Cerebellar nuclear complex (tissue), 1 donor: ENCODE results near the gene RAC3.
A peak's percentile ranks its signal among the peaks of the same experiment; 100 is the strongest.

Experiments
- DNase-seq, 2 experiments: peaks; one replicate each; lab custom pipeline; 2025; lab: John Stamatoyannopoulos, UW

RAC3 gene

DNA sequence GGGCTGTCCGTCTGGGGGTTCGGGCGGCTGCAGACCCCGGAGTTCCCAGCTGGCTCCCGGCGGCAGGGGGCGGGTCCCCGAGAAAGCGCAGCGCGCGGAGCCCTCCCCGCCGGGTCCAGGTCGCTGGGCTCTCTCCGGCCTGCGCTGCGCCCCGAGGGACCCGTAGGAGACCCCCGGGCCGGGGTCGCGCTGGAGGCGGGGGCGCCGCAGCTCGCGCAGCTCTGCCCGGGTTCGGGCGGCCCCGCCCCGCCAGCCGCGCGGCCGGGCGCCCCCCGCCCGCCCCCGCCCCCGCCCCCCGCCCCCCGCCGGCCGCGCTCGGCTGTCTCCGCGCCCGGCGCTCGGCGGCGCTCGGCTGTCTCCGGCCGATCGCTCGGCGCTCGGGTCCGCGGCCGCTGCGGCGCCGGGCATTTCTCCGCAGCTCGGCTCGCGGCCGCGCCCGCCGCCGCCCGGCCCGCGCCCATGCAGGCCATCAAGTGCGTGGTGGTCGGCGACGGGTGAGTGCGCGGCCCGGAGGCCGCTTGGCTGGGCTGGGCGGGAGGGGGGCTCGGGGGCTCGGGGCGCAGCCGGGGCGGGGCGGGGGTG, at the start of gene RAC3:
Gene RAC3, plus strand, starts transcription at position 376 of the 582 bp plus-strand sequence. Its CDS starts 84 bp downstream, at position 460.
- no peak for DNase-seq

DNA sequence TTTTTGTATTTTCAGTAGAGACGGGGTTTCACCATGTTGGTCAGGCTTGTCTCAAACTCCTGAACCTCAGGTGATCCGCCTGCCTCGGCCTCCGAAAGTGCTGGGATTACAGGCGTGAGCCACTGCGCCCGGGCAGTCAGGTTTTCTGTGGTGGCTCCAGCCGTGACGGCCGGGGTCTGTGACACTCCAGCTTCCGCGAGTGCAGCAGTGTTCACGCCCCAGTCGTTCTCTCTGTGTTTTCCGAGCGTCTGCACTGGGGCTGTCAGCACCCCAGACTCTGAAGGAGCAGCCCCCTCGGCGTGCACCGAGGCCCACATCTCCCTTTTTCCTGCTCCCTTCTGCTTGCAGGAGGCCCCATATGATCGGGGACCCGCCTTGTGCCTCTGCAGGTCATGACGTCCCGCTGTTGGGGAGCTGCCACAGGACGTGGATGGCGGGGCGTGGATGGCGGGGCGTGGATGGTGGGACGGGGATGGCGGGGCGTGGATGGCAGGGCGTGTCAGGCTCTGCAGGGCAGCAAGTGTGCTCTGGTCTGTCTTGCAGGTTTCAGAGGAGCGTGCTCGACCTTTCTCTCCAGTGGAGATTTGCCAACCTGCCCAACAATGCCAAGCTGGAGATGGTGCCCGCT, 48.4 kb upstream of the RAC3 start:
- DNase-seq: no peak

DNA sequence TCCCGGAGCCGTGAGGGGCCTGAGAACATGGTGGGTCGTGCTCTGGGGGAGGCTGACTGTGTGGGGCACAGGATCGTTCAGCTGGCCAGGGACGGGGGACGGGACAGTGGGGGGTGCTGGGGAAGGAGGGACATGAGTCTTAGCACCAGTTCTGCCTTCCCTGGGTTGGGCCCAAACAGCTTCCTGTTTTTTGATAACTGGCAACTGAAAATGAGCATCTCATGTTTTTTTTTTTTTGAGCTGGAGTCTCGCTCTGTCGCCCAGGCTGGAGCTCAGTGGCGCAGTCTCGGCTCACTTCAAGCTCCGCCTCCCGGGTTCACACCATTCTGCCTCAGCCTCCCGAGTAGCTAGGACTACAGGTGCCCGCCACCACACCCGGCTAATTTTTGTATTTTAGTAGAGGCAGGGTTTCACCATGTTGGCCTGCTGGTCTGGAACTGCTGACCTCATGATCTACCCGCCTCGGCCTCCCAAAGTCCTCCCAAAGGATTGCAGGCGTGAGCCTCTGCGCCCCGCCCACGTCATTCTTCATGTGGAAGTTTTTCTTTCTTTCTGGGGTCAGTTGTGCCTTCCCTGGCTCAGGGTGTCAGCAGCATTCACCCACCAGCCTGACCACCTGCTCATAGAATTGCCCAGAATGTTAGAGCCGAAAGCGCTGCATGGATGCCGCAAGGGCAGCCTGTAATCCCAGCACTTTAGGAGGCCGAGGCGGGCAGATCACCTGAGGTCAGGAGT, 47.7 kb upstream of the RAC3 start:
- no peak for DNase-seq

DNA sequence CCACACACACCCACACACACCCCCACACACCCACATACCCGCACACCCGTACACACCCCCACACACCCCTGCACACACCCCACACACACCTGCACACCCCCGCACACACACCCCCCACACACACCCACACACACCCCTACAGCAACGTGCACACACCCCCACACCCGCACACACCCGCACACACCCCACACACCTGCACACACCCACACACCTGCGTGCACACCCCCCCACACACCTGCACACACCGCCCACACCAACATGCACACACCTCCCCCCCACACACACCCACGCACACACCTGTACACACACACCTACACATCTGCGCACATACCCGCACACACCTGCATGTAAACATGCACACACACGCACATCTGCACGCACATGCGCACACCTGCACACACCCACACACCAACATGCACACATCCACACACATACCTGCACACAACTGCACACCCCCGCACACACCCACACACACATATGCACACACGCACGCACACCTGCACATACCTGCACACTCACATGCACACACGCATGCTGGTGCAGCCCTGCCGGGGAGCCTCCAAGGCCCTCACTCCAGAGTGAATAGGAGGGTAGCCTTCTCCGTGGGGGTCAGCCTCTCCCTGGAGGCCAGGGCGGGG, 46.6 kb upstream of the RAC3 start:
- no peak for DNase-seq

DNA sequence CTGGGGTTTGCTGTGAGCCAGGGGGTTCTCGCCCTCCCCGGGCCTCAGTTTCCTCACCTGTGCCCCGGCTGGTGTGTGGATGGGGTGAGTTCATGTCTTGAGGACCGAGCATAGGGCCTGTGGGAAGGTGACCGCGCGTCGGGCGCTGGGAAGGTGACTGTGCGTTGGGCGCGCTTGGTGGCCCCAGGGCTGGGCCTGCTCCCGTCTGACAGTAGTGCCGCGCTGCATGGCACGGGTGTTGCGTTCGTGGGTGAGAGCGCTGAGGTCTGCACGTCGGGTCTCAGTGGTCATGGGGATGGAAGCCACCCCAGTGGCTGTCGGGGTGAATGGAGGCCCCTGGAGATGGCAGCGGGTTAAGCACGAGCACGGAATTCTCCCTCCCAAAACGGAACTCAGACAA, 44.9 kb upstream of the RAC3 start:
- DNase-seq: no peak

GRCh38 chr17:81987161-81987770, 44.2 kb upstream of the RAC3 start:
- no peak for DNase-seq

GRCh38 chr17:81990836-81991683, 40.4 kb upstream of the RAC3 start:
- DNase-seq: no peak

GRCh38 chr17:81991684-81992305, 39.7 kb upstream of the RAC3 start:
- DNase-seq: peak in 1 of 2 experiments; percentile 61

GRCh38 chr17:81992306-81993102, 39.0 kb upstream of the RAC3 start:
- DNase-seq: no peak

DNA sequence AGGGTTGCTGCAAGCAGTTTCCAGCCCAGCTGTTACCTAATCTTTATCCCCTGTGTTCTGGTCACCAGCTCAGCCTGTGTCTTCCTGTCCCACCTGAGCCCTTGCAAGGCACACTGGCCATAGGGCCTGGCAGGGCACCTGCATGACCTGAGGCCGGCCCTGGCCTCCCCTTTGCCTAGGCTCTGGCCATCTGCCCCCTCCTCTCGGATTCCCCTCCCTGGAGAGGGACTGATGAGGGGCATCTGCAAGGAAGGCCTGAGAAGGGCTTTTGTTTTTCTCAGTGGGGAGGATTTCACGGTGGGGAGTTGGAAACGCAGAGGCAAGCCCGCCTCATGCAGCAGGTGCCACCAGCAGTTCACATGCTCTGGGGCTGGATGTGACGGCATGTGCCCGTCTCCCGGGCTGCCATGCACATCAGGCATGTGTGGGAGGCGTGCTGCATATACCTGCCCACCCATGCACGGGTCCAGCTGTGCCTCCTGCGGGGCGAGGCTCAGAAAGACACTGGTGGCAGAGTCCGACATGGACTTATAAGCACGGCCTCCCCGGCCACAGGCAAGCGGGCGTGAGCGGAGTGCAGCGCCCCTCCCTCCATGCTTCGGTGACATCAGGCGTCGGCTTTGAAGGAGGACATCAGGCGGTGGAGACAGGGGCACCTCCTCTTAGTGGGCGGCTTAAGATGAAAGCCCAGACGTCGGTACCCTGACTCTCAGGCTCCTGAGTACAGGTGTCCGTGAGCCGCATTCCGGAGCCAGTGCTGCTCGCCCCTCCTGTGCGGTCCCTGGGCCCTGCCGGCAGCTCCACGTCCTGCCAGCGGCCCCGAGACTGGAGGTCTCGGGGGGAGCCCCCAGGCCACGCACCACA, 37.5 kb upstream of the RAC3 start:
- DNase-seq: no peak

GRCh38 chr17:81994593-81995462, 36.6 kb upstream of the RAC3 start:
- DNase-seq: no peak

- no peak for DNase-seq
Measured at GRCh38 chr17:81995463-81996231, 35.8 kb upstream of the RAC3 start.

DNA sequence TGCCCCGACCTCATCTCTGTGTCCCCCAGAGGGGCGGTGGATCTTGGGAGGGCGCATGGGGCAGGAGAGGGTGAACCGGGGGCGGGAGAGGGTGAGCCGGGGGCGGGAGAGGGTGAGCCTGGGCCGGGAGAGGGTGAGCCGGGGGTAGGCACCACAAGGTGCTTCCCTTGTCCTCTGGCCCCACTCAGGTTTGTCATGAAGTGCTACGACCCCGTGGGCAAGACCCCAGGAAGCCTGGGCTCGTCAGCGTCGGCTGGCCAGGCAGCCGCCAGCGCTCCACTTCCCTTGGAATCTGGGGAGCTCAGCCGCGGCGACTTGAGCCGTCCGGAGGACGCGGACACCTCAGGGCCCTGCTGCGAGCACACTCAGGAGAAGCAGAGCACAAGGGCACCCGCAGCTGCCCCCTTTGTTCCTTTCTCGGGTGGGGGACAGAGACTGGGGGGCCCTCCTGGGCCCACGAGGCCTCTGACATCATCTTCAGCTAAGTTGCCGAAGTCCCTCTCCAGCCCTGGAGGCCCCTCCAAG, 35.2 kb upstream of the RAC3 start:
- no peak for DNase-seq

DNA sequence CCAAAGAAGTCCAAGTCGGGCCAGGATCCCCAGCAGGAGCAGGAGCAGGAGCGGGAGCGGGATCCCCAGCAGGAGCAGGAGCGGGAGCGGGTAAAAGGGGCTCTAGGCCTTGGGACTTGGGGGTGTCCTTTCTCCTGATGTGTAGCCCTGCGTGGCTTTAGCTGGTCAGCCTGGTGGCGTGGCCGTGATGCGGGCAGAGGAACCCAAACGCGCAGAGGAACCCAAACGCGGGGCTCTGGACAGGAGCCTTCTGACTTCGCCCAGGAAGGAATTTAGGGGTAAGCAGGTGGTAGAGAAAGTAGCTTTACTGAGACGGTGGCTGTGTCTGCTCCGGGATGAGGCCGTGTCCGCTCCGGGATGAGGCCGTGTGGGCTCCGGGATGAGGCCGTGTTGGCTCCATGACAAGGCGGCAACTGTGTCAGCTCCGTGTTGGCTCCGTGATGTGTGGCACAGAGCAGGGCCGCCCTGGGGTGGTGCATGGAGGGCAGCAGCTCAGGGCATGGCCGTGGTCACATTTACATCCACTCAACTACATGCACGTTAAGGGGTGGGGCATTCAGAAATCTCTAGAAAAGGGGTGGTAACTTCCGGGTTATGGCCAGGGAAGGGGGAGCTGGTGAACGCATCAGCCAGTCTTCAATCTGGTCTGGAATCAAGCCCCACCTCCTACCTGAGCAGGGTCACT, 34.6 kb upstream of the RAC3 start:
- DNase-seq: no peak

DNA sequence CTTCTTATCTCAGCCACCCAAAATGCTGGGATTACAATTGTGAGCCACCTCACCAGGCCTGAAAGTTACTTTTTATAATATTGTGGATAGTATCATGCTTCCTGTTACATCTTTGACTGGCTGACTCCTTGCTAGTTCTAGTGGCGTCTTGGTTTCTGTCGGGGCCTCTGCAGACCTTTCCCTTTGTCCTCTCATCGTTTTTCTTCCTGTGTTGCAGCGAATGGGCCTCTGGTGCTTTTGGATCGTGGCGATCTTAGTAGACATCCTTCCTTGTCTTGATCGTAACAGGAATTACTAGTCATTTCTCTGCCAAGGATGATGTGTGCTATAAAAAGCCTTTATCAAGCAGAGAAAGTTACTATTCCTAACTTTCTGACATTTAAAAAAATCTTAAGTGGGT, 33.3 kb upstream of the RAC3 start:
- no peak for DNase-seq

GRCh38 chr17:81998691-81999438, 32.6 kb upstream of the RAC3 start:
- no peak for DNase-seq
